Prostate gland (tissue), 2 donors: Measurements from ENCODE around the gene USP22. TPM values are rescaled to one million over a fixed set of nuclear protein-coding genes. Genes with fewer than 3 reads are reported as not detected.

Source experiments
- DNase-seq: peaks from one replicate; pipeline ENCODE4 v3.0.0-alpha.2; 2019; ENCODE audit warnings: low spot score
- H3K27ac ChIP-seq, 2 donors: fragments of 200-600 bp; sonication (generic); 2 replicates each; pipeline ENCODE4 v1.5.1; 2017 to 2019
- H3K27me3 ChIP-seq: fragments of 200-600 bp; sonication (generic); replicated peaks from 2 replicates; pipeline ENCODE4 v1.5.1; 2019; ENCODE audit not compliant: insufficient read depth
- H3K36me3 ChIP-seq, 2 donors: fragments of 200-600 bp; sonication (generic); 1 replicate in 1 of 2; 2 replicates in 1 of 2; pipeline versions ENCODE4 v1.5.1 to v1.8.1; 2017 to 2019
- H3K4me1 ChIP-seq: fragments of 200-600 bp; sonication (generic); replicated peaks from 2 replicates; pipeline ENCODE4 v1.5.1; 2019
- H3K4me3 ChIP-seq, 2 donors: fragments of 200-600 bp; sonication (generic); 2 replicates each; pipeline ENCODE4 v1.5.1; 2017 to 2019
- H3K9me3 ChIP-seq: fragments of 200-600 bp; sonication (generic); 2 replicates; pipeline ENCODE4 v1.5.1; 2017
- CTCF ChIP-seq, 4 experiments: fragments of 200-600 bp in 2 of 4; fragments of 450-650 bp in 2 of 4; sonication (generic) in 2 of 4; IDR thresholded peaks; 1 replicate in 3 of 4; 2 replicates in 1 of 4; pipeline ENCODE4 v1.5.1; 2016 to 2019; ENCODE audit warnings: antibody characterized with exemption in 4 of 4, mild to moderate bottlenecking in 2 of 4, moderate library complexity in 2 of 4
- POLR2A ChIP-seq: fragments of 450-650 bp; IDR thresholded peaks from one replicate; pipeline ENCODE4 v1.6.1; 2016; ENCODE audit warnings: antibody characterized with exemption, mild to moderate bottlenecking
- POLR2AphosphoS5 ChIP-seq: sonication (generic); formaldehyde crosslinking; IDR thresholded peaks from one replicate; pipeline ENCODE4 v1.6.1; 2017; ENCODE audit warnings: antibody characterized with exemption
- WGBS: methylation state at CpG from one replicate; pipeline ENCODE4 v1.1.5; 2018; 5-methylcytosine and 5-hydroxymethylcytosine counted together
- intact Hi-C: fragments of 100-400 bp; cut with DNase I; formaldehyde crosslinking; loops from one replicate; pipeline ENCODE4 v1.14.2; 2022
- small RNA-seq, 2 donors: library from RNA; depleted of rRNA; stranded (forward); fragments of <200 nt; gene quantifications; one replicate each; pipeline ENCODE3, GENCODE V24; 2016
- total RNA-seq, 2 donors: library from RNA; depleted of rRNA; stranded (reverse); fragments of >200 nt; gene quantifications; one replicate each; pipeline ENCODE4 v1.1.0, GENCODE V29; 2016

The USP22 gene
- total RNA-seq, 2 donors from 2014 or later, result 133 to 242 TPM

GRCh38 chr17:20952183-20952582 lies 90.6 kb downstream of the USP22 start:
- WGBS, result 48% methylated on average over 7 of the region's 7 CpGs
- Histone ChIP-seq H3K27me3 (no peaks in the 10 kb centered on the region), H3K36me3 (no peaks in the 10 kb centered on the region), H3K9me3 (no peaks in the 10 kb centered on the region), H3K4me1 (peaks cover 3% of the 10 kb centered on the region), H3K27ac (no peak overlapping the region), H3K4me3 (no peak overlapping the region)
- intact Hi-C loops, result no loop called here
- DNase-seq, result no peak
- TF ChIP-seq CTCF (IDR thresholded peaks at IDR 0.05), result no peak
- TF ChIP-seq POLR2A, result no peak
- TF ChIP-seq POLR2AphosphoS5, result peak; percentile 9

Small RNA genes lying within 50 kb of the gene (small RNA-seq; reads per million reads assigned to genes)
- gene AC087393.1, result 0 reads per million in 2 donors

Other genes with a start within 250 kb of the USP22 start
- 10 to 100 TPM; 52.1 to 67.5 TPM for gene DHRS7B, start 84.0 kb upstream of the USP22 start, total RNA-seq
- 10 to 100 TPM; 33.1 to 44.1 TPM for gene TMEM11, start 171.2 kb upstream of the USP22 start, total RNA-seq
- gene NATD1, start 210.4 kb upstream of the USP22 start, total RNA-seq, result 10 to 100 TPM; 16.5 to 26.3 TPM
- gene MAP2K3, start 241.7 kb upstream of the USP22 start, total RNA-seq, result 10 to 100 TPM; 24.0 to 25.9 TPM